ENCODE results near the gene CCND2.

The CCND2 gene

DNA sequence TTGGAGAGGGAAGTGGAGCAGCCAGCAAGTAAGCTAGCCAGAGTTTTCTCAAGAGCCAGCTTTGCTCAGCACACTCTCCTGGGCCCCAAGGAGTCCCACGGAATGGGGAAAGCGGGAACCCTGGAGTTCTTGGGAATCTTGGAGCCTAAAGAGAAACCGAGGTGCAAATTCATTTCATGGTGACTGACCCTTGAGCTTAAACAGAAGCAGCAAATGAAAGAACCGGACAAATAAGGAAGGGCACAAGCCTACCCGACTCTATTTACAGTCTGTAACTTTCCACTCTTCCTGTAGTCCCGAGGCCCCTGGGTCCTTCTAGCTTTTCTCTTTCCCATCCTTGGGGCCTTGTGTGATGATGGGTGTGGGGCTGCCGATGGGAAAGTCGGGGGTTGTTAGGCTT is 29.3 kb downstream of the CCND2 start (continued):
- TF ChIP-seq, protein P1, sequence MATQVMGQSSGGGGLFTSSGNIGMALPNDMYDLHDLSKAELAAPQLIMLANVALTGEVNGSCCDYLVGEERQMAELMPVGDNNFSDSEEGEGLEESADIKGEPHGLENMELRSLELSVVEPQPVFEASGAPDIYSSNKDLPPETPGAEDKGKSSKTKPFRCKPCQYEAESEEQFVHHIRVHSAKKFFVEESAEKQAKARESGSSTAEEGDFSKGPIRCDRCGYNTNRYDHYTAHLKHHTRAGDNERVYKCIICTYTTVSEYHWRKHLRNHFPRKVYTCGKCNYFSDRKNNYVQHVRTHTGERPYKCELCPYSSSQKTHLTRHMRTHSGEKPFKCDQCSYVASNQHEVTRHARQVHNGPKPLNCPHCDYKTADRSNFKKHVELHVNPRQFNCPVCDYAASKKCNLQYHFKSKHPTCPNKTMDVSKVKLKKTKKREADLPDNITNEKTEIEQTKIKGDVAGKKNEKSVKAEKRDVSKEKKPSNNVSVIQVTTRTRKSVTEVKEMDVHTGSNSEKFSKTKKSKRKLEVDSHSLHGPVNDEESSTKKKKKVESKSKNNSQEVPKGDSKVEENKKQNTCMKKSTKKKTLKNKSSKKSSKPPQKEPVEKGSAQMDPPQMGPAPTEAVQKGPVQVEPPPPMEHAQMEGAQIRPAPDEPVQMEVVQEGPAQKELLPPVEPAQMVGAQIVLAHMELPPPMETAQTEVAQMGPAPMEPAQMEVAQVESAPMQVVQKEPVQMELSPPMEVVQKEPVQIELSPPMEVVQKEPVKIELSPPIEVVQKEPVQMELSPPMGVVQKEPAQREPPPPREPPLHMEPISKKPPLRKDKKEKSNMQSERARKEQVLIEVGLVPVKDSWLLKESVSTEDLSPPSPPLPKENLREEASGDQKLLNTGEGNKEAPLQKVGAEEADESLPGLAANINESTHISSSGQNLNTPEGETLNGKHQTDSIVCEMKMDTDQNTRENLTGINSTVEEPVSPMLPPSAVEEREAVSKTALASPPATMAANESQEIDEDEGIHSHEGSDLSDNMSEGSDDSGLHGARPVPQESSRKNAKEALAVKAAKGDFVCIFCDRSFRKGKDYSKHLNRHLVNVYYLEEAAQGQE (tag by site-specific recombination; IDR thresholded peaks at IDR 0.05), result no peak
- TF ChIP-seq REPIN1 (tag by site-specific recombination; IDR thresholded peaks at IDR 0.05; ENCODE audit: low read depth), result no peak
- no peak for TF ChIP-seq ZNF24 (tag by site-specific recombination; IDR thresholded peaks at IDR 0.05)

- H3K4me1 ChIP-seq (ENCODE audit: control insufficient read depth, insufficient read depth, low read length), result peaks cover 7% of the 10 kb centered on the region; the same call in 1 of the 2 replicates
Observed at GRCh38 chr12:4303750-4304149, 30.2 kb downstream of the CCND2 start.

DNA sequence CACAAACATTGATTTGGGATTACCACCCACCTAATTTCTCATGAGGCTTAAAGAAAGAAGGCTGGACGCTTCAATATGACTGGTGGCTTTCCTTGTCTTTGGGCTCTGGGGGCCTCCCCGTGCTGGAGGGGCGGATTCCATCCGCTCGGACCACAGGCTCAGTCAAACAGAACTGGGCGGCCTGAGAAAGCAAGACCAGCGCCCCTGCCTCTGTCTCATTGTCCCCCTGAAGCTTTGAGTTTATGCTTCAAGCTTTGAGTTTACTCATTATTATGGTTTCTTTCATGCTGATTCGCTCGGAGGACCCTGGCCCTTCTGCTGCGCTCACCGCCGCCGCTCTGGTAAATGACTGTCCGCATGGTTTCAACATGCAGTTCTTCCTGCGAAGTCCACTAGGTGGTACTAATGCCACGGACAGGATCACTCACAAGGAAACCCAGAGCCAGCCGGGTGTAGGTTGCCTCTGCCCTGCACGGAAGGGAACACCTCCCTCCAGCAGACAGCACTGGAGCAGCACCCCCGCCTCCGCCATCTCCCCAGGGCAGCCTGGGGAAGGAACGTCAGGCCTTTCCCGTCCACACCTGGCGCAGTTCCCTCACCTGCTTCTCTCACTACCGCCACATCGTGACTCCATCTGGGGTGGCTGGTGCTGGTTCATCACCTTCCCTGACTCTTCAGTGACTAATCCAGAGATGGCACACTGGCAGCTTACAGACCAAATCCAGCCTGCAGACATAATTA is 34.2 kb downstream of the CCND2 start:
- no peaks in the 10 kb centered on the region for H3K9me3 ChIP-seq (ENCODE audit: control insufficient read depth, insufficient read depth, low read depth, low read length)
- ChIA-PET CTCF (interaction anchor here (0.6 to 3.6 kb wide), 17 partner anchors 16 to 600 kb away, joined by 3 to 26 read pairs (median 3); no protein-coding TSS in a partner anchor), POLR2A (interaction anchor here (0.7 kb wide), 1 partner anchor 10 kb away, joined by 3 read pairs; no protein-coding TSS in a partner anchor)
- H3K4me3 ChIP-seq (ENCODE audit: low read depth, low read length), result peak overlapping the region; percentile 15
- H3K27ac ChIP-seq (ENCODE audit: extremely low read depth, low read depth, low read length), result 0 out of 2 replicates have a peak overlapping the region, but pooled peaks have one; percentile 41
- peaks cover 7% of the 10 kb centered on the region; the same call in 1 of the 2 replicates for H3K4me1 ChIP-seq (ENCODE audit: control insufficient read depth, insufficient read depth, low read length)
- H3K36me3 ChIP-seq (ENCODE audit: control insufficient read depth in 2 of 2, insufficient read depth in 1 of 2, low read length in 2 of 2), result peaks cover 0 to 12% of the 10 kb centered on the region in 2 experiments; a peak in 2 of 3 replicates
- TF ChIP-seq ZBTB17 (tag by site-specific recombination; IDR thresholded peaks at IDR 0.05), result peak; percentile 84
- TF ChIP-seq KLF16 (tag by site-specific recombination; IDR thresholded peaks at IDR 0.05), result peak; percentile 33; the same call in 1 of the 2 replicates
- TF ChIP-seq ZNF501 (tag by site-specific recombination; IDR thresholded peaks at IDR 0.05), result peak; percentile 58; the same call in 1 of the 2 replicates
- peak; percentile 97 for TF ChIP-seq ZNF600 (tag by site-specific recombination; IDR thresholded peaks at IDR 0.05)
- TF ChIP-seq, protein P2, sequence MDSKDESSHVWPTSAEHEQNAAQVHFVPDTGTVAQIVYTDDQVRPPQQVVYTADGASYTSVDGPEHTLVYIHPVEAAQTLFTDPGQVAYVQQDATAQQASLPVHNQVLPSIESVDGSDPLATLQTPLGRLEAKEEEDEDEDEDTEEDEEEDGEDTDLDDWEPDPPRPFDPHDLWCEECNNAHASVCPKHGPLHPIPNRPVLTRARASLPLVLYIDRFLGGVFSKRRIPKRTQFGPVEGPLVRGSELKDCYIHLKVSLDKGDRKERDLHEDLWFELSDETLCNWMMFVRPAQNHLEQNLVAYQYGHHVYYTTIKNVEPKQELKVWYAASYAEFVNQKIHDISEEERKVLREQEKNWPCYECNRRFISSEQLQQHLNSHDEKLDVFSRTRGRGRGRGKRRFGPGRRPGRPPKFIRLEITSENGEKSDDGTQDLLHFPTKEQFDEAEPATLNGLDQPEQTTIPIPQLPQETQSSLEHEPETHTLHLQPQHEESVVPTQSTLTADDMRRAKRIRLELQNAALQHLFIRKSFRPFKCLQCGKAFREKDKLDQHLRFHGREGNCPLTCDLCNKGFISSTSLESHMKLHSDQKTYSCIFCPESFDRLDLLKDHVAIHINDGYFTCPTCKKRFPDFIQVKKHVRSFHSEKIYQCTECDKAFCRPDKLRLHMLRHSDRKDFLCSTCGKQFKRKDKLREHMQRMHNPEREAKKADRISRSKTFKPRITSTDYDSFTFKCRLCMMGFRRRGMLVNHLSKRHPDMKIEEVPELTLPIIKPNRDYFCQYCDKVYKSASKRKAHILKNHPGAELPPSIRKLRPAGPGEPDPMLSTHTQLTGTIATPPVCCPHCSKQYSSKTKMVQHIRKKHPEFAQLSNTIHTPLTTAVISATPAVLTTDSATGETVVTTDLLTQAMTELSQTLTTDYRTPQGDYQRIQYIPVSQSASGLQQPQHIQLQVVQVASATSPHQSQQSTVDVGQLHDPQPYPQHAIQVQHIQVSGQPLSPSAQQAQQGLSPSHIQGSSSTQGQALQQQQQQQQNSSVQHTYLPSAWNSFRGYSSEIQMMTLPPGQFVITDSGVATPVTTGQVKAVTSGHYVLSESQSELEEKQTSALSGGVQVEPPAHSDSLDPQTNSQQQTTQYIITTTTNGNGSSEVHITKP (tag by site-specific recombination; IDR thresholded peaks at IDR 0.05), result peak; percentile 61
- TF ChIP-seq ZNF341 (tag by site-specific recombination; IDR thresholded peaks at IDR 0.05; ENCODE audit: low read depth), result peak; percentile 64
- no peak for TF ChIP-seq HIC1 (tag by site-specific recombination; IDR thresholded peaks at IDR 0.05)
- TF ChIP-seq ZNF214 (tag by site-specific recombination; IDR thresholded peaks at IDR 0.05; ENCODE audit: borderline replicate concordance), result no peak
- peak; percentile 69 for TF ChIP-seq ZIC2 (tag by site-specific recombination; IDR thresholded peaks at IDR 0.05)
- TF ChIP-seq ZNF660 (tag by site-specific recombination; IDR thresholded peaks at IDR 0.05), result peak; percentile 55
- 0 out of 2 replicates have a peak, but pooled peaks have one; percentile 24 for TF ChIP-seq ZBTB48 (tag by site-specific recombination; IDR thresholded peaks at IDR 0.05)
- TF ChIP-seq ZNF426 (tag by site-specific recombination; IDR thresholded peaks at IDR 0.05), result no peak
- peak; percentile 86 for TF ChIP-seq ZNF10 (tag by site-specific recombination; IDR thresholded peaks at IDR 0.05)
- peak; percentile 88 for TF ChIP-seq ZNF654 (tag by site-specific recombination; IDR thresholded peaks at IDR 0.05; ENCODE audit: low read depth)
- TF ChIP-seq, protein P3, sequence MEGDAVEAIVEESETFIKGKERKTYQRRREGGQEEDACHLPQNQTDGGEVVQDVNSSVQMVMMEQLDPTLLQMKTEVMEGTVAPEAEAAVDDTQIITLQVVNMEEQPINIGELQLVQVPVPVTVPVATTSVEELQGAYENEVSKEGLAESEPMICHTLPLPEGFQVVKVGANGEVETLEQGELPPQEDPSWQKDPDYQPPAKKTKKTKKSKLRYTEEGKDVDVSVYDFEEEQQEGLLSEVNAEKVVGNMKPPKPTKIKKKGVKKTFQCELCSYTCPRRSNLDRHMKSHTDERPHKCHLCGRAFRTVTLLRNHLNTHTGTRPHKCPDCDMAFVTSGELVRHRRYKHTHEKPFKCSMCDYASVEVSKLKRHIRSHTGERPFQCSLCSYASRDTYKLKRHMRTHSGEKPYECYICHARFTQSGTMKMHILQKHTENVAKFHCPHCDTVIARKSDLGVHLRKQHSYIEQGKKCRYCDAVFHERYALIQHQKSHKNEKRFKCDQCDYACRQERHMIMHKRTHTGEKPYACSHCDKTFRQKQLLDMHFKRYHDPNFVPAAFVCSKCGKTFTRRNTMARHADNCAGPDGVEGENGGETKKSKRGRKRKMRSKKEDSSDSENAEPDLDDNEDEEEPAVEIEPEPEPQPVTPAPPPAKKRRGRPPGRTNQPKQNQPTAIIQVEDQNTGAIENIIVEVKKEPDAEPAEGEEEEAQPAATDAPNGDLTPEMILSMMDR (tag by site-specific recombination; IDR thresholded peaks at IDR 0.05), result peak; percentile 92
- TF ChIP-seq ZSCAN30 (tag by site-specific recombination; IDR thresholded peaks at IDR 0.05), result peak; percentile 58; the same call in 1 of the 2 replicates

More at GRCh38 chr12:4303750-4304149, 30.2 kb downstream of the CCND2 start:
- no peak overlapping the region for H3K4me3 ChIP-seq (ENCODE audit: low read depth, low read length)
- no peaks in the 10 kb centered on the region for H3K9me3 ChIP-seq (ENCODE audit: control insufficient read depth, insufficient read depth, low read depth, low read length)
- no peak overlapping the region for H3K27ac ChIP-seq (ENCODE audit: extremely low read depth, low read depth, low read length)
- POLR2A ChIA-PET, result interaction anchor here (0.5 kb wide), 1 partner anchor 9 kb away, joined by 5 read pairs; no protein-coding TSS in a partner anchor
- CTCF ChIA-PET, result interaction anchor here (0.6 kb wide), 1 partner anchor 458 kb away, joined by 3 read pairs; no protein-coding TSS in a partner anchor
- peaks cover 16 to 45% of the 10 kb centered on the region in 2 experiments for H3K36me3 ChIP-seq (ENCODE audit: control insufficient read depth in 2 of 2, insufficient read depth in 1 of 2, low read length in 2 of 2)
- TF ChIP-seq ZNF473 (tag by site-specific recombination; IDR thresholded peaks at IDR 0.05) (no peak), ZIC2 (tag by site-specific recombination; IDR thresholded peaks at IDR 0.05) (0 out of 2 replicates have a peak, but pooled peaks have one; percentile 12)

All from HEK293 (cell line).